ENCODE results near the gene POLR1D. TPM values are rescaled to one million over a fixed set of nuclear protein-coding genes. Genes with fewer than 3 reads are reported as not detected.

POLR1D gene
- total and polyA plus RNA-seq, 2 experiments from 2014 or later, result 177 to 197 TPM

- H2AFZ ChIP-seq, result no peak overlapping the region
- peaks cover 3% of the 10 kb centered on the region; the same call in 2 of the 3 replicates for H3K36me3 Mint-ChIP-seq (ENCODE audit: low read depth)
- H3K27ac ChIP-seq (ENCODE audit: low read depth), result no peak overlapping the region
- peaks cover 81% of the 10 kb centered on the region for H3K79me2 ChIP-seq (replicated peaks; ENCODE audit: insufficient read depth)
- no peak for TF ChIP-seq POLR2AphosphoS5 (IDR thresholded peaks at IDR 0.05; ENCODE audit: low read depth)
- TF ChIP-seq ZNF114 (CRISPR knock-in tag; IDR thresholded peaks at IDR 0.05), result no peak
- TF ChIP-seq CREB1 (CRISPR knock-in tag; IDR thresholded peaks at IDR 0.05; ENCODE audit: low read depth), result no peak
- TF ChIP-seq, protein P1, sequence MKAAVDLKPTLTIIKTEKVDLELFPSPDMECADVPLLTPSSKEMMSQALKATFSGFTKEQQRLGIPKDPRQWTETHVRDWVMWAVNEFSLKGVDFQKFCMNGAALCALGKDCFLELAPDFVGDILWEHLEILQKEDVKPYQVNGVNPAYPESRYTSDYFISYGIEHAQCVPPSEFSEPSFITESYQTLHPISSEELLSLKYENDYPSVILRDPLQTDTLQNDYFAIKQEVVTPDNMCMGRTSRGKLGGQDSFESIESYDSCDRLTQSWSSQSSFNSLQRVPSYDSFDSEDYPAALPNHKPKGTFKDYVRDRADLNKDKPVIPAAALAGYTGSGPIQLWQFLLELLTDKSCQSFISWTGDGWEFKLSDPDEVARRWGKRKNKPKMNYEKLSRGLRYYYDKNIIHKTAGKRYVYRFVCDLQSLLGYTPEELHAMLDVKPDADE (IDR thresholded peaks at IDR 0.05), result no peak
- TF ChIP-seq REST (IDR thresholded peaks at IDR 0.05; ENCODE audit: unreplicated experiment), result no peak
- no peak for TF ChIP-seq STAT1 (IDR thresholded peaks at IDR 0.05; ENCODE audit: unreplicated experiment)
- TF ChIP-seq EZH2phosphoT487 (IDR thresholded peaks at IDR 0.05; ENCODE audit: unreplicated experiment), result no peak
- no peak for TF ChIP-seq ZNF331 (CRISPR knock-in tag; IDR thresholded peaks at IDR 0.05; ENCODE audit: low read depth)
- no peak for TF ChIP-seq NANOG (IDR thresholded peaks at IDR 0.05; ENCODE audit: borderline replicate concordance)
- TF ChIP-seq JUNB (IDR thresholded peaks at IDR 0.05; ENCODE audit: unreplicated experiment), result no peak
- TF ChIP-seq, protein P2, sequence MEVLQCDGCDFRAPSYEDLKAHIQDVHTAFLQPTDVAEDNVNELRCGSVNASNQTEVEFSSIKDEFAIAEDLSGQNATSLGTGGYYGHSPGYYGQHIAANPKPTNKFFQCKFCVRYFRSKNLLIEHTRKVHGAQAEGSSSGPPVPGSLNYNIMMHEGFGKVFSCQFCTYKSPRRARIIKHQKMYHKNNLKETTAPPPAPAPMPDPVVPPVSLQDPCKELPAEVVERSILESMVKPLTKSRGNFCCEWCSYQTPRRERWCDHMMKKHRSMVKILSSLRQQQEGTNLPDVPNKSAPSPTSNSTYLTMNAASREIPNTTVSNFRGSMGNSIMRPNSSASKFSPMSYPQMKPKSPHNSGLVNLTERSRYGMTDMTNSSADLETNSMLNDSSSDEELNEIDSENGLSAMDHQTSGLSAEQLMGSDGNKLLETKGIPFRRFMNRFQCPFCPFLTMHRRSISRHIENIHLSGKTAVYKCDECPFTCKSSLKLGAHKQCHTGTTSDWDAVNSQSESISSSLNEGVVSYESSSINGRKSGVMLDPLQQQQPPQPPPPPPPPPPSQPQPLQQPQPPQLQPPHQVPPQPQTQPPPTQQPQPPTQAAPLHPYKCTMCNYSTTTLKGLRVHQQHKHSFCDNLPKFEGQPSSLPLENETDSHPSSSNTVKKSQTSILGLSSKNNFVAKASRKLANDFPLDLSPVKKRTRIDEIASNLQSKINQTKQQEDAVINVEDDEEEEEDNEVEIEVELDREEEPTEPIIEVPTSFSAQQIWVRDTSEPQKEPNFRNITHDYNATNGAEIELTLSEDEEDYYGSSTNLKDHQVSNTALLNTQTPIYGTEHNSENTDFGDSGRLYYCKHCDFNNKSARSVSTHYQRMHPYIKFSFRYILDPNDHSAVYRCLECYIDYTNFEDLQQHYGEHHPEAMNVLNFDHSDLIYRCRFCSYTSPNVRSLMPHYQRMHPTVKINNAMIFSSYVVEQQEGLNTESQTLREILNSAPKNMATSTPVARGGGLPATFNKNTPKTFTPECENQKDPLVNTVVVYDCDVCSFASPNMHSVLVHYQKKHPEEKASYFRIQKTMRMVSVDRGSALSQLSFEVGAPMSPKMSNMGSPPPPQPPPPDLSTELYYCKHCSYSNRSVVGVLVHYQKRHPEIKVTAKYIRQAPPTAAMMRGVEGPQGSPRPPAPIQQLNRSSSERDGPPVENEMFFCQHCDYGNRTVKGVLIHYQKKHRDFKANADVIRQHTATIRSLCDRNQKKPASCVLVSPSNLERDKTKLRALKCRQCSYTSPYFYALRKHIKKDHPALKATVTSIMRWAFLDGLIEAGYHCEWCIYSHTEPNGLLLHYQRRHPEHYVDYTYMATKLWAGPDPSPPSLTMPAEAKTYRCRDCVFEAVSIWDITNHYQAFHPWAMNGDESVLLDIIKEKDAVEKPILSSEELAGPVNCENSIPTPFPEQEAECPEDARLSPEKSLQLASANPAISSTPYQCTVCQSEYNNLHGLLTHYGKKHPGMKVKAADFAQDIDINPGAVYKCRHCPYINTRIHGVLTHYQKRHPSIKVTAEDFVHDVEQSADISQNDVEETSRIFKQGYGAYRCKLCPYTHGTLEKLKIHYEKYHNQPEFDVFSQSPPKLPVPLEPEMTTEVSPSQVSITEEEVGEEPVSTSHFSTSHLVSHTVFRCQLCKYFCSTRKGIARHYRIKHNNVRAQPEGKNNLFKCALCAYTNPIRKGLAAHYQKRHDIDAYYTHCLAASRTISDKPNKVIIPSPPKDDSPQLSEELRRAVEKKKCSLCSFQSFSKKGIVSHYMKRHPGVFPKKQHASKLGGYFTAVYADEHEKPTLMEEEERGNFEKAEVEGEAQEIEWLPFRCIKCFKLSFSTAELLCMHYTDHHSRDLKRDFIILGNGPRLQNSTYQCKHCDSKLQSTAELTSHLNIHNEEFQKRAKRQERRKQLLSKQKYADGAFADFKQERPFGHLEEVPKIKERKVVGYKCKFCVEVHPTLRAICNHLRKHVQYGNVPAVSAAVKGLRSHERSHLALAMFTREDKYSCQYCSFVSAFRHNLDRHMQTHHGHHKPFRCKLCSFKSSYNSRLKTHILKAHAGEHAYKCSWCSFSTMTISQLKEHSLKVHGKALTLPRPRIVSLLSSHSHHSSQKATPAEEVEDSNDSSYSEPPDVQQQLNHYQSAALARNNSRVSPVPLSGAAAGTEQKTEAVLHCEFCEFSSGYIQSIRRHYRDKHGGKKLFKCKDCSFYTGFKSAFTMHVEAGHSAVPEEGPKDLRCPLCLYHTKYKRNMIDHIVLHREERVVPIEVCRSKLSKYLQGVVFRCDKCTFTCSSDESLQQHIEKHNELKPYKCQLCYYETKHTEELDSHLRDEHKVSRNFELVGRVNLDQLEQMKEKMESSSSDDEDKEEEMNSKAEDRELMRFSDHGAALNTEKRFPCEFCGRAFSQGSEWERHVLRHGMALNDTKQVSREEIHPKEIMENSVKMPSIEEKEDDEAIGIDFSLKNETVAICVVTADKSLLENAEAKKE (CRISPR knock-in tag; IDR thresholded peaks at IDR 0.05), result no peak
- TF ChIP-seq EZH2 (IDR thresholded peaks at IDR 0.05; ENCODE audit: low read depth, unreplicated experiment), result no peak
- H3K27me3 Mint-ChIP-seq (ENCODE audit: insufficient read depth, low read depth, poor library complexity), result peaks cover 2% of the 10 kb centered on the region
- H3K4me2 ChIP-seq, result no peak overlapping the region
- DNase-seq (ENCODE audit: low spot score) (no peak), ATAC-seq (no peak)
- peaks cover 6% of the 10 kb centered on the region; the same call in 1 of the 3 replicates for H3K4me1 Mint-ChIP-seq
- H3K36me3 ChIP-seq (ENCODE audit: insufficient read depth), result no peaks in the 10 kb centered on the region; the same call in 1 of the 2 replicates
- H3K27ac Mint-ChIP-seq, result no peak overlapping the region
- no peaks in the 10 kb centered on the region for H3K27me3 ChIP-seq (ENCODE audit: insufficient read depth)
- no peaks in the 10 kb centered on the region for H3K9me2 ChIP-seq (ENCODE audit: insufficient read depth)
- H4K20me1 ChIP-seq (replicated peaks; ENCODE audit: insufficient read depth), result peaks cover 17% of the 10 kb centered on the region
- H3F3A ChIP-seq (replicated peaks; ENCODE audit: low read depth), result peaks cover 3% of the 10 kb centered on the region; the same call in 1 of the 2 replicates
- no peak overlapping the region for H3K4me3 ChIP-seq
- no peak overlapping the region for H3K4me3 Mint-ChIP-seq
- H3K9me3 Mint-ChIP-seq, result no peaks in the 10 kb centered on the region
- no peaks in the 10 kb centered on the region for H3K4me1 ChIP-seq (ENCODE audit: insufficient read depth)
These were observed 10.5 kb downstream of the POLR1D start for GRCh38 chr13:27632214-27632613.

All from GM23338 (cell line).